Adrenal gland (tissue), 12 donors: ENCODE data around the gene MS4A6E. TPM values are rescaled to one million over a fixed set of nuclear protein-coding genes. Genes with fewer than 3 reads are reported as not detected.

Experiments used
- DNase-seq, 7 donors: peaks; one replicate each; pipeline ENCODE4 v3.0.0-alpha.2; 2019 to 2020
- H3K27ac ChIP-seq, 5 donors: fragments of 200-600 bp; sonication (generic) in 4 of 5; 1 replicate in 3 of 5; 2 replicates in 2 of 5; pipeline versions ENCODE4 v1.5.1 to v1.8.0; 2016 to 2020; ENCODE audit warnings: mild to moderate bottlenecking in 1 of 5
- H3K27me3 ChIP-seq: fragments of 200-600 bp; 2 replicates; pipeline ENCODE4 v1.8.0; 2021
- H3K36me3 ChIP-seq, 2 donors: fragments of 200-600 bp; replicated peaks in 1 of 2; 1 replicate in 1 of 2; 2 replicates in 1 of 2; pipeline versions ENCODE4 v1.5.1 to v1.8.0; 2018 to 2022
- H3K4me1 ChIP-seq, 2 donors: fragments of 200-600 bp; replicated peaks in 1 of 2; 1 replicate in 1 of 2; 2 replicates in 1 of 2; pipeline versions ENCODE4 v1.5.1 to v1.8.0; 2018 to 2021
- H3K4me3 ChIP-seq, 4 donors: fragments of 200-600 bp; sonication (generic) in 3 of 4; one replicate each; pipeline ENCODE4 v1.5.1; 2016 to 2018
- H3K9me3 ChIP-seq, 3 donors: fragments of 200-600 bp; sonication (generic) in 1 of 3; replicated peaks in 1 of 3; 1 replicate in 2 of 3; 2 replicates in 1 of 3; pipeline versions ENCODE4 v1.5.1 to v1.8.0; 2016 to 2021
- CTCF ChIP-seq, 6 experiments: fragments of 450-650 bp in 4 of 6; fragments of 200-600 bp in 2 of 6; sonication (generic) in 1 of 6; IDR thresholded peaks; 1 replicate in 5 of 6; 2 replicates in 1 of 6; pipeline versions ENCODE4 v1.5.1 to v1.8.0; 2016 to 2021; ENCODE audit warnings: antibody characterized with exemption in 6 of 6, mild to moderate bottlenecking in 2 of 6, moderate library complexity in 1 of 6
- POLR2A ChIP-seq, 2 donors: fragments of 450-650 bp; IDR thresholded peaks; one replicate each; pipeline ENCODE4 v1.6.1; 2017; ENCODE audit warnings: antibody characterized with exemption in 2 of 2, mild to moderate bottlenecking in 2 of 2, moderate library complexity in 1 of 2
- WGBS, 4 donors: extraction: QIAGEN DNeasy Blood & Tissue Kit in 2 of 4; methylation state at CpG; one replicate each; pipeline versions ENCODE4 v1.1.5 to v1.1.7; 2013 to 2017; 5-methylcytosine and 5-hydroxymethylcytosine counted together
- intact Hi-C, 2 donors: fragments of 100-400 bp; cut with DNase I; formaldehyde crosslinking; loops; one replicate each; pipeline versions ENCODE4 v1.14.1 to v1.15.0; 2022 to 2023
- polyA plus RNA-seq, 3 donors: library from polyadenylated mRNA; stranded (reverse); fragments of 200-250 nt in 2 of 3; fragments of 350-450 nt in 1 of 3; fragmentation: Illumina TruSeq in 1 of 3; extraction: RNeasy Lipid Tissue Mini Kit (QIAGEN cat#74804) in 1 of 3; gene quantifications; one replicate each; pipeline ENCODE4 v1.2.3, GENCODE V29; 2013 to 2014
- total RNA-seq, 9 donors: library from RNA; depleted of rRNA in 4 of 9; stranded (reverse); fragments of >200 nt in 4 of 9; fragments of 120-200 nt in 1 of 9; fragmentation: NEBNext Ultra II Directional in 1 of 9; extraction: Animal tissue kit (Norgen Biotek cat#: 25700) in 1 of 9; gene quantifications; one replicate each; pipeline versions ENCODE4 v1.1.0 to v1.2.4, GENCODE V29; 2013 to 2023
- donor health status: healthy with polysubstance abuse.
- donor health status: Bipolar disorder and iron deficiency.
- donor health status: DM: yes; HTN: yes; CAD: no.
- donor health status: DM: no; HTN: no; CAD: no.
- donor health status: DM: no; HTN: no; CAD: no.
- donor health status: DM: yes; HTN: yes; CAD: no.

Gene MS4A6E
- total and polyA plus RNA-seq, 12 donors, result 11.2 TPM; not detected in 11

- no peaks in the 10 kb centered on the region for H3K4me1 ChIP-seq
- H3K27ac ChIP-seq, result peak overlapping the region in 2 of 5 donors; percentile 45 to 47
- WGBS, 4 donors, result 57 to 68% (median 65%) methylated on average over 3 of the region's 3 CpGs
Observed at GRCh38 chr11:60371386-60371785, 44.3 kb downstream of the MS4A6E start.

GRCh38 chr11:60371854-60372253, 44.8 kb downstream of the MS4A6E start:
- intact Hi-C loops, result no loop called here
- no peaks in the 10 kb centered on the region for H3K27me3 ChIP-seq
- no peak overlapping the region for H3K4me3 ChIP-seq
- H3K4me1 ChIP-seq, result no peaks in the 10 kb centered on the region
- no peak for DNase-seq
- TF ChIP-seq CTCF (IDR thresholded peaks at IDR 0.05), result no peak
- TF ChIP-seq POLR2A (IDR thresholded peaks at IDR 0.05), result no peak
- no peaks in the 10 kb centered on the region for H3K36me3 ChIP-seq
- H3K9me3 ChIP-seq, result no peaks in the 10 kb centered on the region
- WGBS, 4 donors, result 39 to 77% (median 51%) methylated on average over 1 of the region's 1 CpG
- peak overlapping the region in 2 of 5 donors; percentile 45 to 47 for H3K27ac ChIP-seq

More at GRCh38 chr11:60371386-60371785, 44.3 kb downstream of the MS4A6E start:
- TF ChIP-seq CTCF (IDR thresholded peaks at IDR 0.05) (no peak), POLR2A (IDR thresholded peaks at IDR 0.05) (no peak)
- Histone ChIP-seq H3K36me3 (no peaks in the 10 kb centered on the region), H3K27me3 (no peaks in the 10 kb centered on the region), H3K9me3 (no peaks in the 10 kb centered on the region), H3K4me3 (no peak overlapping the region)
- no peak for DNase-seq
- intact Hi-C loops, result no loop called here

GRCh38 chr11:60372767-60373166, 45.7 kb downstream of the MS4A6E start:
- intact Hi-C loops, result no loop called here
- DNase-seq, result no peak
- no peaks in the 10 kb centered on the region for H3K36me3 ChIP-seq
- no peak overlapping the region for H3K27ac ChIP-seq
- TF ChIP-seq POLR2A (IDR thresholded peaks at IDR 0.05), result no peak
- no peak for TF ChIP-seq CTCF (IDR thresholded peaks at IDR 0.05)
- no peak overlapping the region for H3K4me3 ChIP-seq
- 66 to 80% (median 73%) methylated on average over 3 of the region's 3 CpGs for WGBS, 4 donors
- H3K9me3 ChIP-seq, result no peaks in the 10 kb centered on the region
- H3K4me1 ChIP-seq, result no peaks in the 10 kb centered on the region
- no peaks in the 10 kb centered on the region for H3K27me3 ChIP-seq

- no peaks in the 10 kb centered on the region for H3K4me1 ChIP-seq
- no peaks in the 10 kb centered on the region for H3K36me3 ChIP-seq
- H3K27ac ChIP-seq, result no peak overlapping the region
- no peak for DNase-seq
- H3K9me3 ChIP-seq, result no peaks in the 10 kb centered on the region
- WGBS, 4 donors, result 80 to 86% (median 84%) methylated on average over 3 of the region's 3 CpGs
- no peaks in the 10 kb centered on the region for H3K27me3 ChIP-seq
- intact Hi-C loops, result no loop called here
- H3K4me3 ChIP-seq, result no peak overlapping the region
- TF ChIP-seq POLR2A (IDR thresholded peaks at IDR 0.05) (no peak), CTCF (IDR thresholded peaks at IDR 0.05) (no peak)
Observed at GRCh38 chr11:60375316-60375715, 48.3 kb downstream of the MS4A6E start.
